OCI-LY7 (cell line): ENCODE data around the gene ATP6V0B. TPM values are rescaled to one million over a fixed set of nuclear protein-coding genes. Genes with fewer than 3 reads are reported as not detected.

Experiments used
- BruUV-seq: library from RNA; stranded (reverse); fragments of 400-500 nt; replicated peaks from 2 replicates; lab custom pipeline; 2021; lab: Mats Ljungman, UMichigan
- CTCF ChIA-PET: fragments of 300-600 bp; sonication (Branson Sonifier 250); formaldehyde crosslinking; loops from one replicate; lab custom pipeline; 2022; ENCODE audit warnings: antibody characterized with exemption; ENCODE audit not compliant: unreplicated experiment; lab: Charles Lee
- POLR2A ChIA-PET: fragments of 300-600 bp; sonication (Branson Sonifier 250); formaldehyde crosslinking; loops from one replicate; lab custom pipeline; 2022; ENCODE audit warnings: antibody characterized with exemption; lab: Charles Lee
- DNase-seq: peaks from one replicate; pipeline ENCODE4 v3.0.0-alpha.2; 2015; ENCODE audit warnings: low spot score
- H2AFZ ChIP-seq: fragments of 200-600 bp; sonication (generic), shearing (Covaris generic); 2 replicates; pipeline ENCODE4 v1.6.1; 2014; ENCODE audit warnings: mild to moderate bottlenecking, antibody characterized with exemption, low read length, moderate library complexity
- H3K27ac ChIP-seq: fragments of 200-600 bp; sonication (generic); 2 replicates; pipeline ENCODE4 v1.5.1; 2014; ENCODE audit warnings: mixed run types, low read depth, mild to moderate bottlenecking, moderate library complexity, low read length, inconsistent platforms; ENCODE audit not compliant: poor library complexity, severe bottlenecking
- H3K36me3 ChIP-seq: fragments of 200-600 bp; sonication (generic); 2 replicates; pipeline ENCODE4 v1.6.1; 2014; ENCODE audit warnings: mild to moderate bottlenecking, antibody characterized with exemption, low read length, moderate library complexity, mixed read lengths; ENCODE audit not compliant: insufficient read depth
- H3K4me1 ChIP-seq: fragments of 200-600 bp; sonication (generic); 2 replicates; pipeline ENCODE4 v1.5.1; 2014; ENCODE audit warnings: mild to moderate bottlenecking, low read length; ENCODE audit not compliant: insufficient read depth, poor library complexity, severe bottlenecking
- H3K4me2 ChIP-seq: fragments of 200-600 bp; sonication (generic); 2 replicates; pipeline ENCODE4 v1.6.1; 2014; ENCODE audit warnings: mild to moderate bottlenecking, low read length
- H3K4me3 ChIP-seq: fragments of 200-600 bp; sonication (generic); 2 replicates; pipeline ENCODE4 v1.5.1; 2014; ENCODE audit warnings: mild to moderate bottlenecking, low read depth, low read length; ENCODE audit not compliant: poor library complexity, severe bottlenecking
- H3K79me2 ChIP-seq: fragments of 200-600 bp; sonication (generic); 2 replicates; pipeline ENCODE4 v1.6.1; 2016; ENCODE audit warnings: low read depth, mild to moderate bottlenecking, low read length, moderate library complexity, mixed read lengths; ENCODE audit not compliant: insufficient read depth
- H3K9me2 ChIP-seq: fragments of 200-600 bp; sonication (generic); 2 replicates; pipeline ENCODE4 v1.6.1; 2016; ENCODE audit warnings: mild to moderate bottlenecking, low read length, mixed read lengths; ENCODE audit not compliant: insufficient read depth
- H3K9me3 ChIP-seq: fragments of 200-600 bp; sonication (generic); 2 replicates; pipeline ENCODE4 v1.6.1; 2014; ENCODE audit warnings: mild to moderate bottlenecking, mixed run types, low read length, mixed read lengths
- H4K20me1 ChIP-seq: fragments of 200-600 bp; sonication (generic); 2 replicates; pipeline ENCODE4 v1.6.1; 2014; ENCODE audit warnings: mild to moderate bottlenecking, antibody characterized with exemption, low read length, moderate library complexity, mixed read lengths; ENCODE audit not compliant: insufficient read depth
- EZH2phosphoT487 ChIP-seq: fragments of 200-600 bp; sonication (generic); IDR thresholded peaks from 2 replicates; pipeline ENCODE4 v1.6.1; 2018; ENCODE audit warnings: low read depth, borderline replicate concordance, mild to moderate bottlenecking, mixed run types, antibody characterized with exemption, low read length, moderate library complexity, mixed read lengths
- intact Hi-C: fragments of 100-400 bp; cut with micrococcal nuclease; formaldehyde crosslinking; loops from one replicate; pipeline ENCODE4 v1.10.0; 2022; ENCODE audit not compliant: unreplicated experiment
- total RNA-seq, 2 experiments: library from RNA; depleted of rRNA in 1 of 2; stranded (reverse); fragments of >200 nt in 1 of 2; shearing (Covaris generic) in 1 of 2; gene quantifications; 2 replicates each; pipeline ENCODE4 v1.2.3, GENCODE V29; 2014 to 2022
- TF ChIP-seq, protein P1 (sequence below): fragments of 200-600 bp; sonication (generic); conservative IDR thresholded peaks from 2 replicates; pipeline ENCODE4 v1.5.1; 2014; ENCODE audit warnings: mild to moderate bottlenecking, antibody characterized with exemption, low read length, moderate library complexity, mixed read lengths

Gene ATP6V0B
- total RNA-seq, 2 experiments from 2014 or later: 68.4 to 97.1 TPM

DNA sequence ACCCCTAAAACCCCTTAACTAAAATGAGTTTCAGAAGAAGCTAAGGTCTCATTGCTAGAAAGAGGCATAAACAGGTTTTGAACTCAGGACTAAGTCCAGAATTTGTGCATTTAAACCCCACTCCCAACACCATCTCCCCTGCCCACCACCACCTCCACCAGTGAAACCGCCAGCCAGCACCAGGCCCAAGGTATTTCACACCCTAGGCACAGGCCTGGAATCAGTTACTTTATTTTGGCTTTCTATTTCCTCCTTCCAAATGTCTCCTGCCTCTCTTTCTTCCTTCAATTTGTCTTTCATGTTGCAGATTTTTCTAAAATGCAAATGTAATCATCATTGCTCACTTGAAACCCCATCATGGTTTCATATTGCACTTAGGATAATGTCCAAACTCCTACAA lies 29.9 kb upstream of the ATP6V0B start:
- DNase-seq: no peak
- H3K4me2 ChIP-seq: peak overlapping the region; percentile 91; the same call in 1 of the 2 replicates
- TF ChIP-seq, protein P1, sequence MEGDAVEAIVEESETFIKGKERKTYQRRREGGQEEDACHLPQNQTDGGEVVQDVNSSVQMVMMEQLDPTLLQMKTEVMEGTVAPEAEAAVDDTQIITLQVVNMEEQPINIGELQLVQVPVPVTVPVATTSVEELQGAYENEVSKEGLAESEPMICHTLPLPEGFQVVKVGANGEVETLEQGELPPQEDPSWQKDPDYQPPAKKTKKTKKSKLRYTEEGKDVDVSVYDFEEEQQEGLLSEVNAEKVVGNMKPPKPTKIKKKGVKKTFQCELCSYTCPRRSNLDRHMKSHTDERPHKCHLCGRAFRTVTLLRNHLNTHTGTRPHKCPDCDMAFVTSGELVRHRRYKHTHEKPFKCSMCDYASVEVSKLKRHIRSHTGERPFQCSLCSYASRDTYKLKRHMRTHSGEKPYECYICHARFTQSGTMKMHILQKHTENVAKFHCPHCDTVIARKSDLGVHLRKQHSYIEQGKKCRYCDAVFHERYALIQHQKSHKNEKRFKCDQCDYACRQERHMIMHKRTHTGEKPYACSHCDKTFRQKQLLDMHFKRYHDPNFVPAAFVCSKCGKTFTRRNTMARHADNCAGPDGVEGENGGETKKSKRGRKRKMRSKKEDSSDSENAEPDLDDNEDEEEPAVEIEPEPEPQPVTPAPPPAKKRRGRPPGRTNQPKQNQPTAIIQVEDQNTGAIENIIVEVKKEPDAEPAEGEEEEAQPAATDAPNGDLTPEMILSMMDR: no peak
- TF ChIP-seq EZH2phosphoT487: no peak
- ChIA-PET CTCF (interaction anchor here (0.6 to 1.7 kb wide), 2 partner anchors 14 to 107 kb away, joined by 3 to 4 read pairs; no protein-coding TSS in a partner anchor), POLR2A (interaction anchor here (0.6 to 0.9 kb wide), 2 partner anchors 113 to 293 kb away, joined by 3 to 4 read pairs; no protein-coding TSS in a partner anchor)
- H3K9me3 ChIP-seq: no peaks in the 10 kb centered on the region
- no peak overlapping the region for H3K4me3 ChIP-seq
- BruUV-seq: no TSS peak
- no peaks in the 10 kb centered on the region for H3K9me2 ChIP-seq
- no peaks in the 10 kb centered on the region for H4K20me1 ChIP-seq
- no peak overlapping the region for H2AFZ ChIP-seq
- intact Hi-C loops: no loop called here
- H3K4me1 ChIP-seq: peaks cover 22% of the 10 kb centered on the region
- H3K36me3 ChIP-seq: peaks cover 9% of the 10 kb centered on the region; the same call in 1 of the 2 replicates
- peaks cover 3% of the 10 kb centered on the region; the same call in 1 of the 2 replicates for H3K79me2 ChIP-seq
- no peak overlapping the region for H3K27ac ChIP-seq

DNA sequence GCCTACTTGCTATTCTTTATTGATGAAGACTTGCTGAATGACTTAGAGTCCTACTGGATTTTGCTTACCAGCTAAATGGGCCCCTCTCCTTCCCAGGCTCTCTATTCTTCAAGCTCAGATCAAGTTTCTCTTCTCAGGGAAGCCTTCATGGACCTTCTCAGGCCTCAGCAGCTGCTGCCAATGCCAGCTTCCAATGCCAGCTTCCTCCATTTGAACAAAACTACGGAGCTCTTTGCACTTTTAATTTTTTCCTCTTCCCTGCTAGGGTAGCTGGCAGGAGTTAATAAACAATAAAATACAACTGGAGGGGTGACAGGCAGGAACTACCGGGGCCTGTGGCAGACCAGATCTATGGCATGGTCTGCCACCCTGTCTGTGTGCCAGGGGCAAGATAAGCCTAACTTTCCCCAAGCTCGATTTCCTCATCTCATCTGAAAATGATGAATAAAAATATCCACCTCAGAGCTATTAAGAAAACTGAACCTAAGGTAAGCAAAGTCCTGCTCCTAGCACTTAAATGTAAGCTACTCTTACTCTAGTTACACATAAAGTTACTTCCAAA lies 29.0 kb upstream of the ATP6V0B start:
- no peaks in the 10 kb centered on the region for H4K20me1 ChIP-seq
- peaks cover 18% of the 10 kb centered on the region; the same call in 1 of the 2 replicates for H3K36me3 ChIP-seq
- H3K79me2 ChIP-seq: peaks cover 3% of the 10 kb centered on the region; the same call in 1 of the 2 replicates
- ChIA-PET POLR2A (interaction anchor here (0.5 to 1.2 kb wide), 9 partner anchors 25 to 780 kb away, joined by 3 to 4 read pairs (median 3); partner anchors contain the start of genes KDM4A and SLC6A9), CTCF (interaction anchor here (1.3 to 2.0 kb wide), 3 partner anchors 11 to 182 kb away, joined by 4 to 13 read pairs (median 4); no protein-coding TSS in a partner anchor)
- no peaks in the 10 kb centered on the region for H3K9me2 ChIP-seq
- H3K4me1 ChIP-seq: peaks cover 22% of the 10 kb centered on the region
- peak overlapping the region; percentile 91 for H3K4me2 ChIP-seq
- intact Hi-C loops: loop anchor here (1.0 kb wide), 2 partner anchors 29 to 85 kb away; partner anchors contain the start of gene ATP6V0B
- H3K4me3 ChIP-seq: peak overlapping the region; percentile 76
- H3K9me3 ChIP-seq: no peaks in the 10 kb centered on the region
- TSS peak; percentile 54 for BruUV-seq
- TF ChIP-seq, protein P1: no peak
- no peak for TF ChIP-seq EZH2phosphoT487
- H3K27ac ChIP-seq: peak overlapping the region; percentile 8
- DNase-seq: no peak
- H2AFZ ChIP-seq: peak overlapping the region; percentile 88
